SU-DHL-6 (cell line): ENCODE measurements around the gene FSTL3.
"Not testable (repeated sequence)": the region's sequence is repeated elsewhere in the genome, so short reads cannot be mapped to it uniquely, and the experiment has no call there.

Source experiments
- H2AFZ ChIP-seq: fragments of 200-600 bp; sonication (generic); 2 replicates; pipeline ENCODE4 v1.6.1; 2014; ENCODE audit warnings: low read depth, mild to moderate bottlenecking, moderate library complexity, mixed read lengths, antibody characterized with exemption, low read length; ENCODE audit not compliant: severe bottlenecking
- H3F3A ChIP-seq: fragments of 200-600 bp; shearing (Covaris generic); 2 replicates; pipeline ENCODE4 v1.6.0; 2016; ENCODE audit warnings: antibody characterized with exemption, mild to moderate bottlenecking; ENCODE audit not compliant: insufficient read depth
- H3K27ac ChIP-seq: fragments of 200-600 bp; sonication (generic); 2 replicates; pipeline ENCODE4 v1.5.1; 2016; ENCODE audit warnings: low read depth, mild to moderate bottlenecking, low read length, moderate library complexity, mixed read lengths
- H3K27me3 ChIP-seq: fragments of 200-600 bp; sonication (generic), shearing (Covaris generic); 2 replicates; pipeline ENCODE4 v1.6.0; 2014; ENCODE audit warnings: mild to moderate bottlenecking, low read length
- H3K36me3 ChIP-seq: fragments of 200-600 bp; sonication (generic); 2 replicates; pipeline ENCODE4 v1.6.1; 2014; ENCODE audit warnings: mild to moderate bottlenecking, low read length, mixed read lengths
- H3K4me2 ChIP-seq: fragments of 300-600, 200-600 bp; shearing (Covaris generic), sonication (generic); 2 replicates; pipeline ENCODE4 v1.6.0; 2014; ENCODE audit warnings: low read length, low read depth, mild to moderate bottlenecking; ENCODE audit not compliant: poor library complexity, severe bottlenecking
- H3K4me3 ChIP-seq: fragments of 200-600 bp; sonication (generic); 2 replicates; pipeline ENCODE4 v1.5.1; 2014; ENCODE audit warnings: antibody characterized with exemption, low read length, mild to moderate bottlenecking, mixed read lengths; ENCODE audit not compliant: insufficient read depth, poor library complexity, severe bottlenecking
- H3K79me2 ChIP-seq: fragments of 200-600 bp; sonication (generic); 2 replicates; pipeline ENCODE4 v1.6.1; 2014; ENCODE audit warnings: mild to moderate bottlenecking, low read length, moderate library complexity; ENCODE audit not compliant: insufficient read depth
- H3K9ac ChIP-seq: fragments of 200-600 bp; sonication (generic); 2 replicates; pipeline ENCODE4 v1.7.0; 2014; ENCODE audit warnings: mild to moderate bottlenecking, low read length
- H3K9me2 ChIP-seq: fragments of 200-600 bp; sonication (generic); replicated peaks from 2 replicates; pipeline ENCODE4 v1.6.1; 2014; ENCODE audit warnings: low read length; ENCODE audit not compliant: insufficient read depth
- H3K9me3 ChIP-seq: fragments of 200-600 bp; sonication (generic); 2 replicates; pipeline ENCODE4 v1.6.1; 2014; ENCODE audit warnings: low read length, mixed read lengths; ENCODE audit not compliant: insufficient read depth
- H4K20me1 ChIP-seq: fragments of 200-600 bp; sonication (generic); 2 replicates; pipeline ENCODE4 v1.6.1; 2014; ENCODE audit warnings: low read depth, mild to moderate bottlenecking, antibody characterized with exemption, low read length, moderate library complexity, mixed read lengths
- CTCF ChIP-seq: fragments of 200-600 bp; sonication (generic); IDR thresholded peaks from one replicate; pipeline ENCODE4 v1.5.1; 2017; ENCODE audit warnings: antibody characterized with exemption, mild to moderate bottlenecking, low read length, moderate library complexity; ENCODE audit not compliant: insufficient read depth, poor library complexity, severe bottlenecking
- EZH2phosphoT487 ChIP-seq: fragments of 200-600 bp; sonication (generic), shearing (Covaris generic); conservative IDR thresholded peaks from 2 replicates; pipeline ENCODE4 v1.6.1; 2018; ENCODE audit warnings: mild to moderate bottlenecking, antibody characterized with exemption, low read length, moderate library complexity, mixed read lengths

Gene FSTL3

GRCh38 chr19:690203-690602, 14.0 kb downstream of the FSTL3 start:
- H3K4me2 ChIP-seq = no peak overlapping the region
- no peak overlapping the region for H3K4me3 ChIP-seq
- H3K36me3 ChIP-seq = no peaks in the 10 kb centered on the region
- no peak overlapping the region for H3K27ac ChIP-seq
- H3K9me3 ChIP-seq = no peaks in the 10 kb centered on the region
- H2AFZ ChIP-seq = no peak overlapping the region
- no peak overlapping the region for H3K9ac ChIP-seq
- H3K27me3 ChIP-seq = no peaks in the 10 kb centered on the region
- H3K9me2 ChIP-seq = no peaks in the 10 kb centered on the region
- TF ChIP-seq CTCF (no peak), EZH2phosphoT487 (no peak)
- no peaks in the 10 kb centered on the region for H3F3A ChIP-seq
- H4K20me1 ChIP-seq = no peaks in the 10 kb centered on the region
- no peaks in the 10 kb centered on the region for H3K79me2 ChIP-seq

DNA sequence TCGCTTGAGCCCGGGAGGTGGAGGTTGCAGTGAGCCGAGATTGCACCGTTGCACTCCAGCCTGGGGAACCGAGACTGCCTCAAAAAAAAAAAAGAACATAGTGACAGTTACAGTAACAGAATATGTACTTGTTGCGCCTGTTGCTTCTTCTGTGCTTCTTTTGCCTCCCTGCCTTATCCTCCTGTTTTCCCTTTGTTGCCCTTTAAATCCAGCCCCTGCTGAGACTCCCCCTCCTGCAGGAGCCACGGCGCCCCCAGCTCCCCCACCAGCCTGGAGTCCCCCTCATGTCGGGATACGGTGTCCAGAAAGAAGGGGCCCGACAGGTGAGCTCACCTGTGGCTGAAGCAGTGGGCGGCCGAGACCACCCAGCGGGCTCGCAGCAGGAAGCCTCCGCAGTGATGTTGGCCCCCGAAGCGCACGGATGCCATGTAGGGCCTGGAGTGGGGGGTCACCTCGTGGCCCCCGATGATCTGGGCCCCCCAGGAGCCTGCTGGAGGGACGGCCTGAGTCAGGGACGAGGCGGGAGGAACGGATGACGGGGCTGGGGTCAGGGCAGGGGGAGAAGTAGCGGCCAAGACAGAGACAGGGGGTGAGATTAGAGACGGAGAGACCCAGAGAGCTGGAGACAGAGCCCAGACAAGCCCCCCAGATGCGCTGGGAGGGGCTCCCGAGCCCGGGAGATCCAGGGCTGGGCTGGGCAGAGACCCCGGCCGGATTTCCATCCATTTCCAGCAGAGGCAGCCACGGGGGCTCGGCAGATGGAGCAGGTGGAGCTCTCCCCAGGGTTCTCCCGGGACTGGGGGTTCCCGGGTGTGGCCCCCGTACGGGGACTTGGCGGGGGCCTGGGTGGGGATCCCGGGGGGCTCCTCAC, 18.5 kb downstream of the FSTL3 start:
- H2AFZ ChIP-seq = no peak overlapping the region
- no peak for TF ChIP-seq CTCF

GRCh38 chr19:695352-695949, 19.3 kb downstream of the FSTL3 start, which contains the start of gene PRSS57:
TSS of gene PRSS57 (minus strand) at chr19:695452. CDS start at chr19:695430, 22 bp downstream.
- no peaks in the 10 kb centered on the region for H4K20me1 ChIP-seq
- H3F3A ChIP-seq = no peaks in the 10 kb centered on the region
- H3K9me2 ChIP-seq = no peaks in the 10 kb centered on the region
- H3K36me3 ChIP-seq = no peaks in the 10 kb centered on the region
- H3K9me3 ChIP-seq = no peaks in the 10 kb centered on the region
- TF ChIP-seq EZH2phosphoT487 = no peak
- no peak for TF ChIP-seq CTCF
- H3K27ac ChIP-seq = no peak within 1 kb of the TSS
- no peak within 1 kb of the TSS for H3K9ac ChIP-seq
- no peaks in the 10 kb centered on the region for H3K27me3 ChIP-seq
- H3K4me2 ChIP-seq = no peak within 1 kb of the TSS
- H3K4me3 ChIP-seq = no peak within 1 kb of the TSS
- H3K79me2 ChIP-seq = no peaks in the 10 kb centered on the region
- no peak within 1 kb of the TSS for H2AFZ ChIP-seq

More for the DNA sequence above, 18.5 kb downstream of the FSTL3 start:
- no peaks in the 10 kb centered on the region for H3K9me3 ChIP-seq
- no peaks in the 10 kb centered on the region for H3K27me3 ChIP-seq
- H3K79me2 ChIP-seq = no peaks in the 10 kb centered on the region
- H3K9me2 ChIP-seq = no peaks in the 10 kb centered on the region
- no peak overlapping the region for H3K27ac ChIP-seq
- H4K20me1 ChIP-seq = no peaks in the 10 kb centered on the region
- no peaks in the 10 kb centered on the region for H3K36me3 ChIP-seq
- H3K9ac ChIP-seq = no peak overlapping the region
- H3K4me2 ChIP-seq = no peak overlapping the region
- no peaks in the 10 kb centered on the region for H3F3A ChIP-seq
- no peak overlapping the region for H3K4me3 ChIP-seq

- not testable (repeated sequence) for H3K9me2 ChIP-seq, H4K20me1 ChIP-seq, H3K4me3 ChIP-seq, H3K9me3 ChIP-seq, H3K27ac ChIP-seq, H3K4me2 ChIP-seq, H3K79me2 ChIP-seq, H3K36me3 ChIP-seq, H3K27me3 ChIP-seq, H3F3A ChIP-seq, H2AFZ ChIP-seq, H3K9ac ChIP-seq
These were observed 22.3 kb downstream of the FSTL3 start for GRCh38 chr19:698529-698928.

DNA sequence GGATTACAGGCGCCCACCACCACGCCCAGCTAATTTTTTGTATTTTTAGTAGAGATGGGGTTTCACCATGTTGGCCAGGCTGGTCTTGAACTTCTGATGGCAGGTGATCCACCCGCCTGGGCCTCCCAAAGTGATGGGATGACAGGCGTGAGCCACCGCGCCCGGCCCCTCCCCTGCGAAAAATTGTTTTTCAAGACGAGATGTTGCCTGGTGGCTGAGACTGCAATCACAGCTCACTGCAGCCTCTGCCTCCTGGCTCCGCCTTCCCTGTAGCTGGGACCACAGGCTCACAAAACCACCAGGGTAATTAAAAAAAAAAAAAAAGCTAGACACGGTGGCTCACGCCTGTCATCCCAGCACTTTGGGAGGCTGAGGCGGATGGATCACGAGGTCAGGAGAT, 23.7 kb downstream of the FSTL3 start:
- not testable (repeated sequence) for H2AFZ ChIP-seq, H3K9me2 ChIP-seq, H3K9me3 ChIP-seq, H3K9ac ChIP-seq, H3K27ac ChIP-seq, H3K79me2 ChIP-seq, H3F3A ChIP-seq, H4K20me1 ChIP-seq, H3K27me3 ChIP-seq, H3K4me2 ChIP-seq, H3K4me3 ChIP-seq, H3K36me3 ChIP-seq
